Uterus (tissue), 2 donors: ENCODE measurements around the gene CYP4F11.

Experiments
- CTCF ChIP-seq, 4 experiments: fragments of 200-600 bp in 2 of 4; fragments of 450-650 bp in 2 of 4; sonication (generic) in 2 of 4; IDR thresholded peaks; one replicate each; pipeline ENCODE4 v1.5.1; 2016 to 2019; ENCODE audit warnings: antibody characterized with exemption in 4 of 4, mild to moderate bottlenecking in 2 of 4, moderate library complexity in 1 of 4
- POLR2A ChIP-seq, 2 donors: fragments of 450-650 bp; IDR thresholded peaks; one replicate each; pipeline ENCODE4 v1.6.1; 2016; ENCODE audit warnings: antibody characterized with exemption in 2 of 2, mild to moderate bottlenecking in 1 of 2, moderate library complexity in 1 of 2

DNA sequence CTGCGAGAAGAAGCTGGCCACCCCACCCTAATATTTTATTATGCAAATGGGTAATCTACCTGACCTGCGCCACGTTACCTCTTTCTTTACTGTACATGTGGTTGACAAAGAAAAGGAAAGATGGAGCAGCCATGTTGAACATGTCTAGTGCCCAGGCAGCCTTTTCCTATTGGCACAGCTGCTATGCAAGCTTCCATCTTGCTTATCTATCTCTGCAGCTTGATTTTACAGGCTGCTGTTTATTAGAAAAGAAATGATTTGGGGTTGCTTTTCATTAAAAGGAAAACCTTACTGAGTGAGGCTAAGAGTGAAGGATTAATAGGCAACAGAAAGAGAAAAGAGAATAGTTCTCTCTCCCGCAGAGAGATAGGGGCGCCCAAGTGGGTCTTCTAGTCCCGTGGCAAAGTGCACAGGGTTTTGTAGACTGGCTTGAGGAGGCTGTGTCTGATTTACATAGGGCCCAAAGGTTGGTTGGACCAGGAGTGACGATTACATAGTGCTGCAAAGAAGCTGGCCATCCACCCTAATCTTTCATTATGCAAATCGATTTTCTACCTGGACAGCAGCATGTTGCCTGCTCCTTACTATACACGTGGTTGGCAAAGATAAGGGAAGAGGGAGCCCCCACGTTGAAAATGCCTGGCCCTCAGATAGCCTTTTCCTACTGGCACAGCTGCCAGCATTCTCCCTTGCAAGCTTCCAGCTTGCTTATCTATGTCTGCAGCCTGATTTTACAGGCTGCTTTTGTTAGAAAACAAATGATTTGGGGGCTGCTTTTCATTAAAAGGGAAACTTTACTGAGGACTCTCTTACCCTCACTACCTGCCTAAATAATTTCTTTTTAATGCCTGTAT is 42.7 kb upstream of the CYP4F11 start:
- TF ChIP-seq CTCF (IDR thresholded peaks at IDR 0.05): no peak
- TF ChIP-seq POLR2A (IDR thresholded peaks at IDR 0.05): no peak
